Right lobe of liver (tissue), 4 donors: ENCODE data around the gene MSH4.

Experiments
- POLR2A ChIP-seq: fragments of 450-650 bp; IDR thresholded peaks from one replicate; pipeline ENCODE4 v1.6.1; 2017; ENCODE audit warnings: antibody characterized with exemption, mild to moderate bottlenecking
- TF ChIP-seq, protein P1 (sequence below), 4 donors: fragments of 200-600 bp in 3 of 4; fragments of 450-650 bp in 1 of 4; IDR thresholded peaks; one replicate each; pipeline versions ENCODE4 v1.5.1 to v1.8.0; 2016 to 2022; ENCODE audit warnings: antibody characterized with exemption in 4 of 4, mild to moderate bottlenecking in 2 of 4
- donor health status: DM: no; HTN: no; CAD: no.
- donor health status: DM: no; HTN: no; CAD: no.
- donor health status: DM: no; HTN: yes; CAD: no.

DNA sequence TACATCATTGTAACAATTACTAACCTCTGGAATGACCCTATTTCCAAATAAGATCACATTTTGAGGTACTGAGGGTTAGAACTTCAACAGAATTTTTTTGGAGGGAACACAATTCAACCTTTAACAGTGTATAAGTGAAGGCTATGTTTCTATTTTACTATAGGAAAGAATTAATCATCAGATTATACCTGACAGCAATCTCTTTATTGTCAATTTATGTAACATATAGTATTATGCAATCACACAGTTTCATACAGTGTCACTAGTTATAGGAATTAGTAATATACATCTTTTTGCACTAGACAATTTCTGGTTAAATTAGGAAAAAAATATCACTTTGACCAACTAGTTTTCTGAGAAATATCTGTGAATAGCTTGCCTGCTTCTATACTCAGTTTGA is 59.1 kb downstream of the MSH4 start:
- TF ChIP-seq, protein P1, sequence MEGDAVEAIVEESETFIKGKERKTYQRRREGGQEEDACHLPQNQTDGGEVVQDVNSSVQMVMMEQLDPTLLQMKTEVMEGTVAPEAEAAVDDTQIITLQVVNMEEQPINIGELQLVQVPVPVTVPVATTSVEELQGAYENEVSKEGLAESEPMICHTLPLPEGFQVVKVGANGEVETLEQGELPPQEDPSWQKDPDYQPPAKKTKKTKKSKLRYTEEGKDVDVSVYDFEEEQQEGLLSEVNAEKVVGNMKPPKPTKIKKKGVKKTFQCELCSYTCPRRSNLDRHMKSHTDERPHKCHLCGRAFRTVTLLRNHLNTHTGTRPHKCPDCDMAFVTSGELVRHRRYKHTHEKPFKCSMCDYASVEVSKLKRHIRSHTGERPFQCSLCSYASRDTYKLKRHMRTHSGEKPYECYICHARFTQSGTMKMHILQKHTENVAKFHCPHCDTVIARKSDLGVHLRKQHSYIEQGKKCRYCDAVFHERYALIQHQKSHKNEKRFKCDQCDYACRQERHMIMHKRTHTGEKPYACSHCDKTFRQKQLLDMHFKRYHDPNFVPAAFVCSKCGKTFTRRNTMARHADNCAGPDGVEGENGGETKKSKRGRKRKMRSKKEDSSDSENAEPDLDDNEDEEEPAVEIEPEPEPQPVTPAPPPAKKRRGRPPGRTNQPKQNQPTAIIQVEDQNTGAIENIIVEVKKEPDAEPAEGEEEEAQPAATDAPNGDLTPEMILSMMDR (IDR thresholded peaks at IDR 0.05): no peak
- TF ChIP-seq POLR2A: no peak
